Measurements from ENCODE around the gene FXN. TPM values are rescaled to one million over a fixed set of nuclear protein-coding genes. Genes with fewer than 3 reads are reported as not detected.
"Not testable (repeated sequence)": the region's sequence is repeated elsewhere in the genome, so short reads cannot be mapped to it uniquely, and the experiment has no call there.

FXN gene
- total RNA-seq, 1 experiment from 2014 or later: 12.6 TPM

DNA sequence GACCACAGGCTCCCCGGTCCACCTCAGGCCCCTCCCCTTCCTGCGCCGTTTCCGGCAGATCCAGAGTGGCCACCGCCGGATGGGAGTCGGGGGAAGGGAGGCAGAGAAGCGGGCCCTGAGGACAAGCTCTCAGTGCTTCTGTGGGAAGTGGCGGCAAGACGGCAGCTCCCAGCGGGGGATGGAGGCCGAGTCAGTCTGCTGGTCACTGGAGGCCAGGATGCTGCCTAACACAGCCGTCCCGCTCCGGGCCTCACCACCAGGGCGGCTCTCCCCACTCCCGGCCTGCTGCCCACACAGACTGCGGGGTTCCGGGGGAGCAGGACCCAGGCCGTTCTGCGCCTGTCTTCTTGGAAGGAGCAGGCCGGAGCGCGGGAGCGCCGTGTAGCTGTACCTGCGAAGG is 31.4 kb downstream of the FXN start:
- DNase-seq (ENCODE audit: low spot score): no peak

- no peak for DNase-seq (ENCODE audit: low spot score)
Observed at GRCh38 chr9:69070201-69070600, 34.6 kb downstream of the FXN start.

DNA sequence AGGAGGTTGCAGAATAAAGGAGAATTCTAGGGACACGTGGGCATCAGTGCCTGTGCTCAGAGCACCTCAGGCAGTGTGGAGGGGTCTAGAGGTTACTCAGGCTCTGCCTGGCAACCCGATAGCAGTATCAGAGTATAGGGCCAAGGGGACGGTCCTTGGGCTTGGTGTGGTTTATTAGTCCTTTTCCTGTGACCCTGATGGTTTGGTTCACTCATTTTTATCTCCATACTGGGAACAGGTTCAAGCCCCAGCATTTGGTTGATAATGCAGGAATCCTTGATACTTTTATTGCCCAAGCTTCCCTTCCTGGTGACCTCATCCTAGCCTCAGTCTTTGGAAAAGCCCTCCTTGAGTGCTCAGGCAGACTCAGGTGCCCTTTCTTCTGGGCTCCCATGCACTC is 35.5 kb downstream of the FXN start:
- DNase-seq (ENCODE audit: low spot score): no peak

DNA sequence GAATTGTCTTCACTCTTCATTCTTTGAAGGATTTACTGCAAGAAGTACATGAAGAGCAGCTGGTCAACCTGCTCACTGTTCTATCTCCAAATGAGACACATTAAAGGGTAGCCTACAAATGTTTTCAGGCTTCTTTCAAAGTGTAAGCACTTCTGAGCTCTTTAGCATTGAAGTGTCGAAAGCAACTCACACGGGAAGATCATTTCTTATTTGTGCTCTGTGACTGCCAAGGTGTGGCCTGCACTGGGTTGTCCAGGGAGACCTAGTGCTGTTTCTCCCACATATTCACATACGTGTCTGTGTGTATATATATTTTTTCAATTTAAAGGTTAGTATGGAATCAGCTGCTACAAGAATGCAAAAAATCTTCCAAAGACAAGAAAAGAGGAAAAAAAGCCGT is 37.6 kb downstream of the FXN start:
- DNase-seq (ENCODE audit: low spot score): no peak

DNA sequence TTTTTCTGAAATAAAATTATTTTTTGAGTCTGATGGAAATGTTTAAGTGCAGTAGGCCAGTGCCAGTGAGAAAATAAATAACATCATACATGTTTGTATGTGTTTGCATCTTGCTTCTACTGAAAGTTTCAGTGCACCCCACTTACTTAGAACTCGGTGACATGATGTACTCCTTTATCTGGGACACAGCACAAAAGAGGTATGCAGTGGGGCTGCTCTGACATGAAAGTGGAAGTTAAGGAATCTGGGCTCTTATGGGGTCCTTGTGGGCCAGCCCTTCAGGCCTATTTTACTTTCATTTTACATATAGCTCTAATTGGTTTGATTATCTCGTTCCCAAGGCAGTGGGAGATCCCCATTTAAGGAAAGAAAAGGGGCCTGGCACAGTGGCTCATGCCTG is 39.2 kb downstream of the FXN start:
- DNase-seq (ENCODE audit: low spot score): no peak

DNA sequence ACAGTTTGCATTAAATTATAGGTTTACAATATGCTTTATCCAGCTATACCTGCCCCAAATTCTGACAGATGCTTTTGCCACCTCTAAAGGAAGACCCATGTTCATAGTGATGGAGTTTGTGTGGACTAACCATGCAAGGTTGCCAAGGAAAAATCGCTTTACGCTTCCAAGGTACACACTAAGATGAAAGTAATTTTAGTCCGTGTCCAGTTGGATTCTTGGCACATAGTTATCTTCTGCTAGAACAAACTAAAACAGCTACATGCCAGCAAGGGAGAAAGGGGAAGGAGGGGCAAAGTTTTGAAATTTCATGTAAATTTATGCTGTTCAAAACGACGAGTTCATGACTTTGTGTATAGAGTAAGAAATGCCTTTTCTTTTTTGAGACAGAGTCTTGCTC is 41.0 kb downstream of the FXN start:
- DNase-seq (ENCODE audit: low spot score): no peak

GRCh38 chr9:69078069-69078468 is 42.5 kb downstream of the FXN start:
- DNase-seq (ENCODE audit: low spot score): no peak

DNA sequence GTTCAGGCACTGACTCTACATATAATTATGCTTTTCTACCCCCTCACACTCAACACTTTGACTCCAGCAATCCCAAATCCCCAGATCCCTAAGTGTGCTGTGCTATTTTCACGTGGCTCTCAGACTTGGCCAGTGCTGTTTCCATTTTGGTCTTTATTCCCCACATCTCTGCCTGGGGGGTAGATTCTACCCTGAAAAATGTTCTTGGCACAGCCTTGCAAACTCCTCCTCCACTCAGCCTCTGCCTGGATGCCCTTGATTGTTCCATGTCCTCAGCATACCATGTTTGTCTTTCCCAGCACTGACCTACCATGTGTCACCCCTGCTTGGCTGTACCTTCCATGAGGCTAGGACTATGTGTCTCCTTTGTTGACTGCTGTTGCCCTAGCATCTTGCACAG is 43.0 kb downstream of the FXN start:
- DNase-seq (ENCODE audit: low spot score): no peak

DNA sequence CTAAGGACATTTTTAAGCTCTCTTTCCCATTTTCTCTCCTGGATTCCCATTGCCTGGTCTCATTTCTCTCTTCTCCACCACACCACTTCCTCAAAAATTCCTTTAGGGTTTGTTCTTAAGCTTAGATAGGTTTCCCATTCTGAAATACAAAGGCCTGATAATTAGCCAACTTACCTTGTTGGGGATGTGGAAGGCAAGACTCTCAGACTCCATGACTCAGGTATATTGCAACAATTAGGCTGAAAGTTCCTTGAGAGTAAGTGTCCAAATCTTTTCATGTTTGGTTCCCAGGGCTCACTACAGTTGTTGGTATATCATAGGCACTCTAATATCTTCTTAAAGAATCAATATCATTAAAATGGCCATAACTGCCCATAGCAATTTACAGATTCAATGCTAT is 43.6 kb downstream of the FXN start:
- no peak for DNase-seq (ENCODE audit: low spot score)

DNA sequence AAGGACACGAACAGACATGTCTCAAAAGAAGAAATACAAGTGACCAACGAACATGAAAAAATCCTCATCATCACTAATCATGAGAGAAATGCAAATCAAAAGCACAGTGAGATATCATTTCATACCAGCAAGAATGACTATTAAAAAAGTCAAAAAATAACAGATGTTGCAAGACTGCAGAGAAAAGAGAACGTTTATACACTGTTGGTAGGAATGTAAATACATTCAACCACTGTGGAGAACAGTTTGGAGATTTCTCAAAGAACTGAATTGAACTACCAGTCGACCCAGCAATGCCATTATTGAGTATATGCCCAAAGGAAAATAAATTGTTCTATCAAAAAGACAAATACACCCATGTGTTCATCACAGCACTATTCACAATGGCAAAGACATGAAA is 45.7 kb downstream of the FXN start:
- no peak for DNase-seq (ENCODE audit: low spot score)

DNA sequence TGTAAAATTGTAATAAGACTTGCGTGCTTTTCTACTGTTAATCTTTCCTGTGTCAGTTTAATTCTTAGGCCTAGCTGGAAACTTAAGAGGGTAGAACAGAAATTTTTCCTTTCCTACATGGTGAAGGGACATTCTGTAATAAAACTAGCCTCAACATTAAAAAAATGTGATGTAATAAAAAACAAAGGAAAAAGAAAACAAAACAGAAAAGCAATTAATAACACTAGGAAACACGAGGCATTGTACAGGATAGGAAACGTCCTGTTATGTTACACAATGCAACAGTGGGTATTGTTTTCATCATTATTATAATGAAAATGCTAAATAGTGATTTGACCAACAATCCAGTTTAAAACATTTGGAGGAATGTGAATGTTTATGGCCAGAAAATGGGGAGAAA is 47.8 kb downstream of the FXN start:
- no peak for DNase-seq (ENCODE audit: low spot score)

GRCh38 chr9:69085569-69086283 is 50.2 kb downstream of the FXN start:
- DNase-seq (ENCODE audit: low spot score): peak; percentile 11

DNA sequence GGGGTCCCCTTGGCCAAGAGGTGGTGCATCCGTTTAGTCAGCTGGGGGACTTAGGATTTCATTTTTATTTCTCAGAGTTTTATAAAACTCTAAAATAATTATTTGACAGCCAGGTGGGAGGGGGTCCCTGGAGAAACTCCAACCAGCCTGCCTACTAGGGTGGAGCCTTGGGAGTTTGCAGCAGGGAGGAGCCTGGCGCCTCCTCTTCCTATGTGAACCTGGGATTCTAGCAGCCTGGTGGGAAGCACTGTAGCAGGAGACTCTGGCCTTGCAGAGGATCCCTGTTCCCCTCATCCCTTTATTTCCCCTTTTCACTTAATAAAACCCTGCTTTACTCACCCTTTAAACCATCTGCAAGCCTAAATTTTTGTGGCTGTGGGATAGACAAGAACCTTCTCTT is 50.8 kb downstream of the FXN start:
- no peak for DNase-seq (ENCODE audit: low spot score)

DNA sequence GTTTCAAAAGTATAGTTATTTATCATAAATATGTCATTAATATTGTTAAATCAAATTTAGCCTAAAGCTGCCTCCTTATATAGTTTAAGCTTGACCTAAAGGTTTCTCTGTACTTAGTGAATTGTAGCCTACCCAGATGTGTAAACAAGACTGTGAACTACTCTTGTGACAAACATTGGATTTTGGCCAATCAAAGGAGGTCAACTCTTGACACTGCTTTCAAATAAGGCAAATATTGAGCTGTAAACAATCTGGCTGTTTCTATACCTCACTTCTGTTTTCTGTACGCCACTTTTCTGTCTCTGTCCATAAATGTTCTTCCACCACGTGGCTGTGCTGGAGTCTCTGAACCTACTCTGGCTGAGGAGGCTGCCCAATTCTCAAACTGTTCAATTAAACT is 51.2 kb downstream of the FXN start:
- no peak for DNase-seq (ENCODE audit: low spot score)

DNA sequence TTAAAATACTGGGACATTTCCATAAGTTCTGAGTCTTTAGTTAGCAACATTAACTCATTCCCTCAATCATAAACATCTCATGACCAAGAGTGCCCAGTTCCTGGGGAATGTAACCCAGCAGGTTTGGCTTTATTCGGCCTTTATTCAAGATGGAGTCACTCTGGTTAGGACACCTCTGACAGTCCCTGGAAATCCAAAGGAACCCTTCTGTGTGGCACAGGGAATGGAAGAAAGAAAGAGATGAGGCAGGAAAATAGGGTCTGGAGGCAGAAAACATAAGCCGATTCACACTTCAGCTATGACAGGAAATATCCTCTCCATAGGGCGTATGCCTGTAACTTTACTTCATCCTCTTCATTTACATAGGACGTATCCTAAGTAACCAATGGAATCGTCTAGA is 53.5 kb downstream of the FXN start:
- no peak for DNase-seq (ENCODE audit: low spot score)

DNA sequence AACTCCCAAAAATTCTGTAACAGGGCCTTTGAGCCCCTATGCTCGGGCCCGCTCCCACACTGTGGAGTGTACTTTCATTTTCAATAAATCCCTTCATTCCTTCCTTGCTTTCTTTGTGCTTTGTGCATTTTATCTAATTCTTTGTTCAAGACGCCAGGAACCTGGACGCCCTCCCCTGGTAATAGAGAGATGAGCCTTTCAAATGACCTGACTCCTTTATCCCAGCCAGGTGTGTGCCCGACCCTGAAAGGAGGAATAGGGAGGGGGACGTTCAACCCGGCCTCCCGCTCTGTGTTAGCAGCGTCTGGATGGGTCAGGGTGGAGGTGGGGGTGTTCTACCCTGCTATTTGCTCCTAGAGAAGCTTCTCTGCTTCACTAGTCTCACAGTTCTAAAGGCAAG is 53.9 kb downstream of the FXN start:
- DNase-seq (ENCODE audit: low spot score): no peak

- DNase-seq (ENCODE audit: low spot score): no peak
Observed at GRCh38 chr9:69090140-69090750, 54.7 kb downstream of the FXN start.

DNA sequence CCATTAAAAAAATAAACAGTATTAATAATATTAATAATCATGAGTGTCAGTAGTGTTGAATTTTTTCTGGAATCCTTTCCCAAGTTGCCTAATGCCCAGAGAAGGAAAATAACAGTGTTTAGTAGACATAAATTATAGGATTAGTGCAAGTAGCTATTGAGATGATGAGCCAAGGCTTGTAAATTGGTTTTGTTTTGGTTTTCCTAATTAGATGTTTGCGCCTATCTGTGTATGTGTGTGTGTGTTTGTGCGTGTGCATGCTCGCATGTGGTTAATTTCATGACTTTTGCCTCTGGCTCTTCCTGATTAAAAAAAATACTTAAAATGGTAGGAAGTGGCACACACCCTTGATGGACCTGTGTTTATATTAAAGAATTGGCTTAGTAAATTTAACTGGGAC is 55.4 kb downstream of the FXN start:
- DNase-seq (ENCODE audit: low spot score): no peak

GRCh38 chr9:69093471-69094103 is 58.0 kb downstream of the FXN start:
- DNase-seq (ENCODE audit: low spot score): no peak

DNA sequence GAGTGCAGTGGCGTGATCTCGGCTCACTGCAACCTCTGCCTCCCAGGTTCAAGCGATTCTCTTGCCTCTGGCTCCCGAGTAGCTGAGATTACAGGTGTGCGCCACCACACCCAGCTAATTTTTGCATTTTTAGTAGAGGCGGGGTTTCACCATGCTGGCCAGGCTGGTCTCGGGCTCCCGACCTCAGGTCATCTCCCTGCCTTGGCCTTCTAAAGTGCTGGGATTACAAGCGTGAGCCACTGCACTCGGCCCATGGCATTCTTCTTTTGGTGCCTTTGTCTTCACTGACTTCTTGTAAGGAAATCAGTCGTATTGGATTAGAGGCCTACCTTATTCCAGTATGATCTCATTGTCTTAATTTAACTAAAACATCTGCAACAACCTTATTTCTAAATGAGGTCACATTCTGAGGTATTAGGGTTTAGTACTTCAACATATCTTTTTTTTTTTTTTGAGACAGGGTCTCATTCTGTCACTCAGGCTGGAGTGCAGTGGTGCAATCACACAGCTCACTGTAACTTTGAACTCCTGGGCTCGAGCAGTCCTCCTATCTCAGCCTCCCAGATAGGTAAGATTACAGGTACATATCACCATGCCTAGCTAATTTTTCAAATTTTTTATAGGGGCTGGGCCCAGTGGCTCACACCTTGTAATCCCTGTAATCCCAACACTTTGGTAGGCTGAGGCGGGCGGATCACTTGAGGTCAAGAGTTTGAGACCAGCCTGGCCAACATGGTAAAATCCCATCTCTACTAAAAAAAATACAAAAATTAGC is 59.0 kb downstream of the FXN start:
- DNase-seq (ENCODE audit: low spot score): not testable (repeated sequence)

- DNase-seq (ENCODE audit: low spot score): peak; percentile 83
Observed at GRCh38 chr9:69097064-69097463, 61.5 kb downstream of the FXN start.

GRCh38 chr9:69097923-69098593 is 62.5 kb downstream of the FXN start:
- no peak for DNase-seq (ENCODE audit: low spot score)
